HG03280 (cell line): ENCODE data around the gene SMPD3.

Experiments
- ATAC-seq: cut with Tn5 transposase; IDR thresholded peaks from one replicate; pipeline ENCODE4 v1.9.1; 2021; ENCODE audit warnings: mild to moderate bottlenecking, moderate library complexity; ENCODE audit not compliant: unreplicated experiment

Gene SMPD3

GRCh38 chr16:68472581-68472980 lies 24.3 kb upstream of the SMPD3 start:
- ATAC-seq, result no peak

GRCh38 chr16:68470461-68471150 lies 22.3 kb upstream of the SMPD3 start:
- ATAC-seq, result peak; percentile 90

DNA sequence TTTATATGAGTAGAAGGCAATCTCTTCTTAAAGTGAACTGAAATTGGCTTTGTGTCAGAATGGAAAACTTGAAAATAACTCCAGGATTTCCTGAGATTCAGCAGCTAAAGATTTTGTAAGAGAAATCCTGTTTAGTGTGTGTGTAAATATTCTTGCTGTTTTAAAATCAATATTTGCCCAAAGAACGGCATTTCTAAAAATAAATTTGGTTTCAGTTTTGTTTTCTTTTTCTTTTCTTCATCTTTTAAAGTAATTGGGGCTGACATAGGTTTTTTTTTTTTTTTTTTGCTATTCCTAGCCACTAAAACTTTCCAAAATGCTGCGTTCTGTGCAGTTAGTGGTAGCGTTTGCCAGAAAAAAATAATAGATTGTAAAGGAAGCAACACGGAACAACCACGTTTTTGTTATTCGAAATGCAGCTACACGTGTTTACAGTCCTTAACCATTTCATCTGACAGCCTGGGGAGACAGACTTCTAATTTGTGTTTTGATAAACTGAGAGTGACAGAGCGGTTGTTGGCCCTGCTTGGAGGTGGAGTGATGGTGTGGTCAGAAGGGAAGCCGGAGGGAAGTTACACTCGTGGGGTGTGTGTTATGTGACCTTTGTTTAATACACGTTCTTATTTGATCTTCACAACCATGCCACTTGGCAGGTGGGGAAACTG lies 21.6 kb upstream of the SMPD3 start:
- peak; percentile 24 for ATAC-seq

DNA sequence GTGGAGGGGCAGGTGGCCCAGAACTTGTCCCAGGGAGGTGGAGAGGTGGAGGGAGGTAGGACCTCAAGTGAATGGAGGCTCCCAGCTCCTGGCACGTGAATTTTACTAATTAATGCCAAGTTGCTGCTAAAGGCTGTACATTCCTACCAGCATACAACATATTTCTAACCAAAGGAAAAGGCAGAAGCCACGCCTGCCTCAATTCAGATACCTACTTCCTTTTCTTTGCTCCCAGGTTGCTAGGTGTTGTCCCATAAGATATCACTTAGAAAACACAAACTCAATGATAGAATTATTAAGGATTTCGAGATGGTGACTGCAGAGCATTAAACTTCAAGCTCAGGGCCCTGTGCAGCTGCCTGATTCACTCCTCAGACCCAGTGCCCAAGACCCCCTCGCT lies 20.5 kb upstream of the SMPD3 start:
- no peak for ATAC-seq

GRCh38 chr16:68466174-68466573 lies 17.9 kb upstream of the SMPD3 start:
- no peak for ATAC-seq

DNA sequence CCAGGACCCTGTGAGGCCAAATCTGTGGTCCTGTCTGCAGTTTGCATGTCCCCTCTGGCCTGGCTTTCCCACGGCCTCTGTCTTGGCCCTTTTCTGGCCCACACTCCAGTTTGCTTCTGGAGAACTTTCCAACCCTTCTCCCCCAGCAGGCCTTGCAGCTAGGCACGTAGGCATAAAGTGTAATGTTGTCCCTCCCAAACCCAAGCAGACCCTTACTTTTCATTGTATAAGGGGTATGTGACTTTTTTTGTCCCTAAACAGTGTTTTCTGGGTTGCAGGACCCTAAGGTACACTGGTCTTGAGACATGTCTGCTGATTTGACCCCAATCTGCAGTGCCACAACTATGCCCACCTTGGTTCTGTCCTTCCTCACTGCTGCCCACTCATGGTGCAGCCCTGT lies 15.6 kb upstream of the SMPD3 start:
- ATAC-seq, result no peak

DNA sequence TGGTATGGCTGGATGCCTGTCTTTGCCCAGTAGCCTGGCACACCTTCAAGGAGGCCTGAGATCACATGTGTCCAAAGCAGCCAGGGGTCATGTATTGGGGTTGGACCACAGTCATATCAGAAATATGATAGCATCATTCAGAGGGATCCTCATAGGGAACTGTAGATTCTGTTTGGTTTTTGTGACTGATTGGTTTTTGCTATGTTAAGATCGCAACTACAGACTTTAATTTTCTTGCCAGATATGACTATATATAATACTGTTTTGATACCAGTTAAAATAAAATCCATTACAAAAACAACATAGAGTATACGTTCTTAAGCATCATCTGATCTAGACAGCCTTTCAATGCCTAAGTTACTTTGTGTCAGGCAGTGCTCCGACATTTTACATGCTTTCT lies 11.8 kb upstream of the SMPD3 start:
- no peak for ATAC-seq

- no peak for ATAC-seq
These were observed 11.1 kb upstream of the SMPD3 start for GRCh38 chr16:68459457-68459856.

GRCh38 chr16:68458551-68458950 lies 10.2 kb upstream of the SMPD3 start:
- ATAC-seq, result no peak

DNA sequence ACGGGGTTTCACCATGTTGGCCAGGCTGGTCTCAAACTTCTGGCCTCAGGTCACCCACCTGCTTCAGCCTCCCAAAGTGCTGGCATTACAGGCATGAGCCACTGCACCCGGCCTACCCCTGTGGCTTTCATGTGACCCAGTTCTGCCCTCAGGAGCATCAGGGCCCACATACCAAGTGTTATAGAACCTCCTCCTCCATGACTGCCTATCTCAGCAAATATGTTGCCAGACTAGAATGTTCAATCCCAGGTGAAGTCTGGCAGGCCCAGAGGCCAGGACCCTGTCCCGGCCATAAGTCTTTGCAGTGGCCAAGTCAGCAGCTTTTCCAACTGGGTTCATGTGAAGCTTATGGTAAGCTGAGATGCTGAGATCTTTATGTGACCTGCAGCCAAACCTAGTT lies 9.8 kb upstream of the SMPD3 start:
- ATAC-seq, result no peak

- no peak for ATAC-seq
These were observed 7.3 kb upstream of the SMPD3 start for GRCh38 chr16:68455631-68456030.

DNA sequence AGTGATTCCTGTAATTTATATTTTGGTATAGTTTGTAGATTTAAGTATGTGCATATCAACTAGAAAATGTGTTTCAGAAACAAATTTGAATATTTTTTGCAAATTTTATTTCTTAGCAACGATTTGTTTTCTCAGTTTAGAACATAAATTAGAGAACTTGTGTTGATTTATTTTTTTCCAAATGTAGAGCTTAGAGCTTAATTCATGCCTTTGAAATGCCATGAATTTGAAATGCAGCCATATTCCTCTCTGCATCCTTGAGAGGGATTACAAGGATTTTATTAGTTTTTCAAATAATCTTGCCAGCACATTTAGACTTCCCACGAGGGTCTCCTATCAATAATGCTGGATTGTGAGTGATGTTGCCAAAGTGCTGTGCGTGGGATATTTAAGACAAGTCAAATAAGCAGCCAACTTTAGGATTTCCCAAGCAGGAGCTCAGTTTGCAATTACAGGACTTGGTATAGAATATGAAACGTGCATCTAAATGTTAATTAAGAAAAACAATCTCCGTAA lies 6.7 kb upstream of the SMPD3 start:
- no peak for ATAC-seq

- ATAC-seq, result no peak
These were observed 5.5 kb upstream of the SMPD3 start for GRCh38 chr16:68453816-68454215.

DNA sequence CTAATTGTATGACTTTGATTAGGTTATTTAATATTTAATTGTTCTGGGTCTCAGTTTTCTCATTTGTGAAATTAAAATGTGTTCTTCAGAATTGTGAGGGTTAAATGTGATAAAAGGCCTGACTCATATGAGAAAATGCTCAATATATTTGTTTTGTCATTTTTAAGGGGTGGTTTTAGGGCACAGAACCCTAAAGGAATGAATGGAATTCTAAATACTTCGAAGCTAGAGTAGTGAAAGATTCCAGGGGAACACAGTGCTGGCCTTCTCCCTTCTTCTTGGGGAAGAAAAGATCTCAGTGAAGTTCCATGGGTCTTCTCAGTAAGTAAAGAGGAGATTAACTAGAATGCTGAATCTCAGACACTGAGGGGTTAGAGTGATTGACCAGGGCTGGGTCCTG lies 3.9 kb upstream of the SMPD3 start:
- no peak for ATAC-seq

DNA sequence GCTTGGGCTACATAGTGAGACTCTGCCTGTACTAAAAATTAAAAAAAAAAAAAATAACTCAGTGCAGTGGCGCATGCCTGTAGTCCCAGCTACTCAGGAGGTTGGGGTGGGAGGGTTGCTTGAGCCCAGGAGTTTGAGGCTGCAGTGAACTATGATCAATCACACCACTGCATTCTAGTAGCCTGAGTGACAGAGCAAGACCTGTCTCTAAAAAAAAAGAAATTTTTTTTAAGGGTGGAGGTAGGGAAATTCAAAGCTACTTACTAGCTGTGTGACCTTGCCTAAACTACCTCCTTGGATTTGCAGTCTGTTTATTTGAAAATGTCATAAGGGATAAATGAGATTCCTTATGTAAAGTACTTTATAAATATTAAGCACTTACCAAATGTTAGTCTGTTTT lies 3.4 kb upstream of the SMPD3 start:
- ATAC-seq, result no peak

DNA sequence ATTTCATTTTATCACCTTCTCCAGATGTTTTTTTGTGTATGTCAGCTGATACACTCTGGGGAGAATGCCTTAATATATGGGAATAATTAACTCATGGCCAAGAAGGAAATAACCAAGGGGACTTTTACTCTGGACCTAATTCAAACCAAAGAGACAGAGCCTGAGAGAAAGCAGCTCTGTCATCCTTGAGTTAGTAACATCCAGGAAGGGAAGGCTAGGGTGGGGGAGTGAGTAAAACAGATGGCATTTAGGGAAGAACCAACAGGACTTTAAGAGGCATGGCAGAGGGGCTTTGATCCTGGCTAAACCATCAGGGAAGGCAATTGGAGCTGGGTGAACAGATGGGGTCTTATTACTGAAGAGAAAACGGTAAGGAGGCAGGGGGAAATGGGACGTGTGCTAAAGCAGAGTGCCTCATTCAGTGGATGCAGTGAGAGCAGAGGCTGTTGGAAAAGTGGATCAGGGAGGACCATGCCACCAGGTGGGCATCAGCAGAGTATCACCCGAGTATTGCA lies 2.5 kb upstream of the SMPD3 start:
- ATAC-seq, result no peak

- peak; percentile 24 for ATAC-seq
These were observed 502 bp downstream of the SMPD3 start for GRCh38 chr16:68447653-68448359.

- ATAC-seq, result no peak
These were observed 1.3 kb downstream of the SMPD3 start for GRCh38 chr16:68446681-68447652.

- ATAC-seq, result no peak
These were observed 2.9 kb downstream of the SMPD3 start for GRCh38 chr16:68445458-68445857.

DNA sequence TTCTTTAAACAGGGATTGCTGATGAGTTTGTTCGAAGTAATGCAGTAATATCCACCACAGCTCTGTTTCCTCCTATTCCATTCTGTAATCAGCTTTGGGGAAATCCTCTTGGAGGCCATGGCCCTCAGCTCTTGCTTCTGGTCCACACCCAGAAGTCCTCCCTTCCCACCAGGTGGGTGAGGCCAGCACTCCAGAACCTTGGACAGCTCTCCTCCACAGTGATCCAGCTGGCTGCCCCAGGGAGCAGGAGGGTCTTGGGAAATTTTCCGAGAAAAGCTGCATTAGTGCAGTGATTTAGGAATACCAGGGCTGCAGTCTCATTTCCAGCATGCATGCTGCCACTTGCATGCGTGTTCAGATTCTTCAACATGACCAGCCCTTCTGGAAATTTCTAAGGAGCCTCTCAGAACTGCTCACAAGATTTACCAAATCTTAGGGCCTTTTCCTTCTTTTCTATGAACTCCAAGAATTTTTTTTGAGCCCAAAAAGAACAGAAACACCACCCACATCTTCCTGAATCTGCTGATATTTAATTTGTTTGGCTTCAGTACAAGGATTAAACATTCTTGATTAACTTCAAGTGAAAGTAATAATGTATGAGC lies 4.2 kb downstream of the SMPD3 start:
- no peak for ATAC-seq
